Effector CD4-positive, alpha-beta T cell (primary cell): Measurements from ENCODE around the gene RNF217. TPM values are rescaled to one million over a fixed set of nuclear protein-coding genes. Genes with fewer than 3 reads are reported as not detected.
"Not testable (repeated sequence)": the region's sequence is repeated elsewhere in the genome, so short reads cannot be mapped to it uniquely, and the experiment has no call there.

ENCODE experiments used
- DNase-seq: peaks from one replicate; pipeline ENCODE4 v3.0.0-alpha.2; 2020
- total RNA-seq: gene quantifications from one replicate; lab custom pipeline; 2026; lab: John Stamatoyannopoulos, UW

Gene RNF217
- total RNA-seq = not detected

- DNase-seq = no peak
Observed at GRCh38 chr6:124961777-124962638, at the start of gene RNF217. TSS of gene RNF217 (plus strand) at chr6:124962437. CDS start at chr6:124962545, 108 bp downstream.

DNA sequence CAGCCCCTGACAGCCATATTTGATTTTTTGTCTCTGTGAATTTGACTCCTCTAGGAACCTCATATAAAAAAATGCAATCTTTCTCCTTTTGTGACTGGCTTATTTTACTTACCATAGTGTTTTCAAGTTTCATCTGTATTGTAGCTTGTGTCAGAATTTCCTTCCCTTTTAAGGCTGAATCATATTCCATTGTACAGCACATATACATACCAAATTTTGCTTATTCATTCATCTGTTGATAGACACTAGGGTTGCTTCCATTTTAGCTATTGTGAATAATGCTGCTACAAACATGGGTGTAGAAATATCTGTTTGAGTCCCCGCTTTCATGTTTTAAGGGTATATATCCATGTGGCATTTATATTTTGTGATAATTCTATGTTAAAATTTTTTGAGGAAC is 49.2 kb upstream of the RNF217 start:
- DNase-seq = no peak

DNA sequence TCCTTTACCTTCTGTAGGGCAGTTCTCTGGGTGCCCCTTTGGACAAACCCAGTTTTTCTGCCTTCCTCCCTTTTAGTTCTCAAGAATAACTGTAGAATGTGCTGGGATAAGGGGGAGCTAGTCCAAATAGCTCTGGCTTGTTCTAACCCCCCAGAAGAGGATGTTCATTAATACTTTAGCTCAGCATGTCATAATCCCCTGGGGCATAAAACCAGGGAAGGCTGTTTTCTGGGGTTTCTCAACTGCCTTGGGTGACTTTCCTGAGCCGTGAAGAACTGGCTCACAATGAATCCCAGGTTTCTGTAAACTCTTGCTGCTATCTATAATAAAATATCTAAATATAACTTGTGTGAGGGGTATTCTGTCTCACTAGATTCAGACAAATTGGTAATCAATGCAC is 44.5 kb upstream of the RNF217 start:
- DNase-seq = no peak

DNA sequence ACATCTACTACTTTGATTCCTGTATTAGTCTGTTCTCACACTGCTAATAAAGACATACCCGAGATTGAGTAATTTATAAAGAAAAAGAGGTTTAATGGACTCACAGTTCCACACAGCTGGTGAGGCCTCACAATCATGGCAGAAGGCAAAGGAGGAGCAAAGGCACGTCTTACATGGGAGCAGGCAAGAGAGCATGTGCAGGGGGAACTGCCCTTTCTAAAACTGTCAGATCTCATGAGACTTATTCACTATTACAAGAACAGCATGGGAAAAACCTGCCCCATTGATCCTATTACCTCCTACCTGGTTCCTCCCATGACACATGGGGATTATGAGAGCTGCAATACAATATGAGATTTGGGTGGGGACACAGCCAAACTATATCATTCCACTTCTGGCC is 42.5 kb upstream of the RNF217 start:
- DNase-seq = not testable (repeated sequence)

DNA sequence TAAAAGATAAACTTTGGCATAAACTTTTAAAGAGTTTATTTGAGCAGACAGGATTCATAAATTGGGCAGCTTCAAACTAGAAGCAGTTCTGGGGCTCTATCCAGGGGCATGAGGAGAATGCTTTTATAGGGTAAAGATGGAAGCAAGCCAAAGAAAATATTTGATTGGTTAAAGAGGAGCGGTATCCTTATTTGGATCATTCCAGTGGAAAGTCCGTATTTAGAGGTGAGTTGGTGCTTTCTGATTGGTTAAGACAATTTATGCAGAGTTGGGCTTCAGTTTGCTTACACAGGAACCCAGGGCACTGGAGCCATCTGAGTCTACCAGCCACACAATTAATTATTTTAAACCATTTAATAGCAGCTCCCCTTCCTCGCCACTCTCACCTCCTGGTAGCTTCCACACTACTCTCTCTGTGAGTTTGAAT is 37.9 kb upstream of the RNF217 start:
- no peak for DNase-seq

DNA sequence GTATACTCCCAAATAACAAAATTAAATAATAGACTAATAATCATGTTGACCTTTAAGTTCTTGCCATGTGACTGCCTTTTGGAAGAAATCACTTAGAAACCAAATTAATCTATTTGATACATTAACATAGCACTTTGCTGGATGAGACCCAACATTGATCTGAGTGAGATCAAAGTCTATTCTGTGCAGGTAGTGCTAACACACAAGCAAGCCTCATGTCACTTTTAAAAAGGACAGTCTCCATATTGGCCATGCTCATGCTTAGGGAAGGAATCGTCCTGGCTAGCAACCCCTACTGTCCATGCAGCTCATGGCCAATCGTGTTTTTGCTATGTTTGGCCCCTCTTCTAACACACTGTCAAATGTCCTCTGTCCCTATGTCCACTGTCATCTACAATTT is 35.8 kb upstream of the RNF217 start:
- no peak for DNase-seq

DNA sequence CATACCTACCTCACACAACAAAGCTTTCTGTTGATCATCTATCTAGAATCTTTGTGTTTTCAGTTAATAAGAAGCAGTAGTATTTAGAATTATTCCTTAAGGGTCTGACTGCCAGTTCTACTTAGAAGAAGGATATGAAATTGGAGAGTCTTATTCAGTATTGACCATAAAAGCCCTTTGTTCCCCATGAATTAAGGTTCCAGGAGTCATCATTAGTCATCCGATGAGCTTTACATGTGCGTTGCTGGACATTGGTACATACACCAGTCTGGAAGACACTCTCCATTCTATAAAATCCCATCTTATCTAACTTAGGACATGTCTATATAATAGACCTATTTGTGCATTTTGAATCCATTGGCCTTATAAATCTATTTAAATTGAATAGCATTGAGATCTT is 34.4 kb upstream of the RNF217 start:
- no peak for DNase-seq

DNA sequence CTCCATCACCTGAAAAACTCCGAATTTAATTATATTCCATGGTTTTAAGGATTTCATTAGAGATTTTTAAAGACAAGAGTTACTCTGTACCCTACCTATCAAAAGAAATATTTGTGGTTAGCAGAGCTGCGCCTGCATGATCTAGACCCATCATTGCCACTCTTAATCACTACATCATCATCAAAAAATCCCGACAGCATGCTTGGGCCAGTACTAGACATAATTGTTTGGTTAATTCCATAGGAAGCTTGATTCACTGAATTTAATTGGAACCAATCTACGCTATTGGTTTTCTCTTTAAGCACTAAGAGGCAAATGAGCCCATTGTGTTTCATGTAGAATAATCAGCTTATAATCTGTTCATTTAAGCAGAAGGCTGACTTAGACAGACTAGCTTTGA is 33.4 kb upstream of the RNF217 start:
- DNase-seq = no peak

- DNase-seq = no peak
Observed at GRCh38 chr6:124937645-124938044, 24.6 kb upstream of the RNF217 start.

DNA sequence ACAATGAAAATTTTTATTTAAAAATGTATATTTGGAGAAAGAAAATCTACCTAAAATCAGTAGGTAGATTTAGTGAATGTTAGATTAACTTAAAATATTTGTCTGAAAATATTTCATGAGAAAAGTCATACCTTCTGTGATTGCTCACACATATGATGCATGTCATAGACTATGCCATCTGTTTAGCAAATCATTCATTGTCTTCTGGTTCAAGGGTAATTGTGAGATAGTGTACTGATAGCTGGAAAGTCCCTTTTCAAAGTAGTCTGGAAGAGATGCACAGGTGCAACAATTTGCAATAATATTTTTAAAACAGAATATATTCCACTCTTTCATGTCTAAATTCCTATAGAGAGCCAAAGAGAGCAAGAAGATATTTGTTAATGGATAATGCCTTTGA is 21.0 kb upstream of the RNF217 start:
- DNase-seq = no peak

DNA sequence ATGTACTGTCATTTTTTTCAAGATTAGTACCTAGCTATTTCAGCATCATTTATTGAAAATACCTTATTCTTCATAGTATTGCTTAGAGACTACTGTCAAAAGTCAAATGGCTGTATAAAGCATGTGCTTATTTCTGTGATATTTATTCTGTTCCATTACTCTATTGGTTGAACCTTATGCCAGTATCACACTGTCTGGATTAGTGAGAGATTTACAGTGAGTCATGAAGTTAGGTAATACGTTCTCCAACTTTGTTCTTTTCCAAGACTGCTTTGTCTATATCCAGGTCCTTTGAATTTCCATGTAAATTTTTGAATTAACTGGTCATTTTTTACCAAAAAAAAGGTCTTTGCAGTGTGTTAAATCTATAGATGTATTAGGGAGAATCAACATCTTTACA is 18.6 kb upstream of the RNF217 start:
- DNase-seq = no peak

DNA sequence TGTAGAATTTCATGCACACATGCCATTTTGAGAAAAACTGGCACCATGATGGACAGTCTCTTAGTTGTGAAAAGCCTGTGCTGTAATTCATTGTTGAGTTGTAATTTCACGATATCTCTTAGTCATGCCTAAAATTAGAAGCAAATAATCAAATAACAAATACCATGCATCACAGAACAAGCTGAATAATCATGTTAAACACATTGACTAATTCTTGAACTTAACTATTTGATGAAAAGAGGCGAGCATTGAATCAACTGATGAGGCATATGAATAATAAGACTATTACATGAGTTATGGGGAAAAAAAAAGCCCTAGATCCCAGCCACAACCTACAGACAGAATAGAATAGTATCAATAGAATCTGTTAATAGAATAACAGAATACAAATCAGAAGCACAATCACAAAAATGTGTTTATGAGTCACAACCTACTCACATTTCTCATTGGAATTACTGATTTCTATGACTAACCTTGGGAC is 14.2 kb upstream of the RNF217 start:
- no peak for DNase-seq

GRCh38 chr6:124949706-124950105 is 12.5 kb upstream of the RNF217 start:
- DNase-seq = no peak

DNA sequence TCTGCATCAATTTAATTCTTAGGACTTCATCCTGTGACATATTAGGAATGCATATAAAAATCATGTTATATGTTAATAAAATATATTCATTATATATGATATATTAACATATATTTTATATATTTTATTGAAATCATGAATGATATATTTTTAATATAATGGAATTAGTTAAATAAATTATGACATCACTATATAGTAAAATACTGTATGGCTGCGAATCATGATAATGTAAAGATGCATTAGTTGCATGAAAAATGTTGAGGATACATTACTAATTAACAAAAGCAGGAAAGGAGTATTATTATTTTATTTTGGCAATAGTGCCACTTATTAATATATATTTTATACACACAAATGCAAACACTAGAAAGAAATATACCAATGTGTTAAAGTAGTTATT is 8.4 kb upstream of the RNF217 start:
- no peak for DNase-seq

DNA sequence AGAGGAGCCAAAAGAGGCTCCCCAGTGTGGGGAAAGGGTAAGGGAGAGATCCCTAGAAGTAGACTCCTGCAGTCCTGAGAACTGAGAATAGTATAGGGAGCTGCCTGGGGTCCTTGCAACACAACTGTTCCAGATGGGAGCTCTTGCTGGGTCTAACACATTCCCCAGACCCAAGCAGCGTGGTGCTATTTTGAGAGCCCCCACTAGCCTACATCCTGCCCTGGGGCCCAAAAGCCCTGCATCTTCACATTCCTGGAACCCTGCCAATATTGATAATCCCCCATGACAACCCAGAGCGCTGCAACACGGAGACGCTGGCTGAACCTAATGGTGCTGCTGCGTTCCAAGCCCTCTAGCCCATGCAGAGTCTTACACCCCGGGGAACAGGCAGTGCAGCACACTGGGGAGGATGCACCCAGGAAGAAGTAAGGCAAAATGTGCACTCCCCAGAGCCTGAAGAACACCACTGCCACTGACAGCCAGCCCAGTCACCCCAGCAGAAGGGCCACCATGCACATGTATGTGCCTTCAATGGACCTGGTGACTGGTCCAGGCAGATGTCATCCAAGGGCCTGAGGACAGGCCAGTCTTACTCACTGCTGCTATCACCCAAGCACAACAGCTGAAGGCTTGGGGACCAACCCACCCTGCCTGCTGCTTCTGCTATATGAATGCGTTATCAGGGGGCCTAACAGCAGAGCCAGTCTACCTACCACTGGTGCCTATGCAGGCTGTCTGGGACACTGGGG is 7.0 kb upstream of the RNF217 start:
- DNase-seq = no peak

GRCh38 chr6:124956018-124956417 is 6.2 kb upstream of the RNF217 start:
- no peak for DNase-seq

GRCh38 chr6:124958149-124958548 is 4.1 kb upstream of the RNF217 start:
- no peak for DNase-seq

- no peak for DNase-seq
Observed at GRCh38 chr6:124958759-124959354, 3.4 kb upstream of the RNF217 start.

- DNase-seq = no peak
Observed at GRCh38 chr6:124960757-124961463, 1.3 kb upstream of the RNF217 start.

DNA sequence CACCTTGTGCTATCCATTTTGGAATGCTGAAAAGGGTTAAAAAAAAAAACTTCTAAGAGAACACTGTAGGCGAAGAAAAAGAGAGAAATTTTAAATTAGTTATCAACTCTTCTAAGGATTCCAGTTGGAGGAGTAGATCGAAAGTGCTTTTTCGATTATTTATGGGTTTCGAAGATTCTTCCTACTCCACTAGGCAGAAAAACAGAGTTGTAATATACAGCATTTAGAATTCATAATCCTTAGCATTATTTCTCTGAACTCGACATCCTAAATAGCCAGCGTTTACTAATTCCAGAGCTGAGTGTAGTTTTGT is 817 bp upstream of the RNF217 start:
- no peak for DNase-seq

DNA sequence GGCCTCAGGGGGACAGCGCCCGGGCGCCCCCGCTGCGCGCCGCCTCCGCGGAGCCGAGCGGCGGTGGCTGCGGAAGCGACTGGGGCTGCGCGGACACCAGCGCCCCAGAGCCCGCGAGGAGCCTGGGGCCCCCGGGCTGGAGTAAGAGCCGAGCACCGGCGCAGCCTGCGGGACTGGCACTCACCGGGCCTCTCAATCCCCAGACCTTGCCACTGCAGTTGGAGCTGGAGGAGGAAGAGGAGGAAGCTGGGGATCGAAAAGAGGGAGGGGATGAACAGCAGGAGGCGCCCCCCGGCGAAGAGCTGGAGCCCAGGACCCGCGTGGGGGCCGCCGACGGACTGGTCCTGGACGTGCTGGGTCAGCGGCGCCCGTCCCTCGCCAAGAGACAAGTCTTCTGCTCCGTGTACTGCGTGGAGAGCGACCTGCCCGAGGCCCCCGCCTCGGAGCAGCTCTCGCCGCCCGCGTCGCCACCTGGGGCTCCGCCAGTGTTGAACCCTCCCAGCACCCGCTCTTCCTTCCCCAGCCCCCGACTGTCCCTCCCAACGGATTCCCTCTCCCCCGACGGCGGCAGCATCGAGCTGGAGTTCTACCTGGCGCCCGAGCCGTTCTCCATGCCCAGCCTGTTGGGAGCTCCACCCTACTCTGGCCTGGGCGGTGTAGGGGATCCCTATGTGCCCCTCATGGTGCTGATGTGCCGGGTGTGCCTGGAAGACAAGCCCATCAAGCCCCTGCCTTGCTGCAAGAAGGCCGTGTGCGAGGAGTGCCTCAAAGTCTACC is 590 bp downstream of the RNF217 start:
- DNase-seq = no peak

DNA sequence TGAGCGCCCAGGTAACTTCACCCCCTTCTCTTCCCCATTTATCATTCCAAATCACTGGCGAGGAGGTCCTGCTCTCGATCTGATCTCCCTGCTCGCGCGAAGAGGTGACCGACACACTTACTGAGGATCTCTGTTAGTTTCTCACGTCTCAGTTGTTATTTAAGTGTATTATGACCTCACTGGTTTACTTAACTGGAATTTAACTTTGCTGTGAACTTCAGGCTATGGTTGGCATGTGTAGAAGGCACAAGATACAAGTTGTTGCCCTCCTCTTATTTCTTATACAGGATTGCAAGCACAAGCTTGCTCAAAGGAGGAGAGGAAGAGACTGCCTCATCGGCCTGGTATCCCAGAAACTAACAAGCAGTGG is 1.2 kb downstream of the RNF217 start:
- DNase-seq = no peak
